Peyer's patch (tissue), 4 donors: Measurements from ENCODE around the gene FNIP2. TPM values are rescaled to one million over a fixed set of nuclear protein-coding genes. Genes with fewer than 3 reads are reported as not detected.
"Not testable (repeated sequence)": the region's sequence is repeated elsewhere in the genome, so short reads cannot be mapped to it uniquely, and the experiment has no call there.

Experiments used
- DNase-seq, 3 donors: peaks; one replicate each; pipeline ENCODE4 v3.0.0-alpha.2; 2017 to 2019
- H3K27ac ChIP-seq, 4 donors: fragments of 200-600 bp; sonication (generic); one replicate each; pipeline ENCODE4 v1.5.1; 2016 to 2019
- H3K27me3 ChIP-seq, 2 donors: fragments of 200-600 bp; sonication (generic); one replicate each; pipeline ENCODE4 v1.5.1; 2019
- H3K36me3 ChIP-seq, 3 donors: fragments of 200-600 bp; sonication (generic); one replicate each; pipeline ENCODE4 v1.5.1; 2016 to 2019
- H3K4me1 ChIP-seq, 4 donors: fragments of 200-600 bp; sonication (generic); one replicate each; pipeline ENCODE4 v1.5.1; 2016 to 2019
- H3K4me3 ChIP-seq, 4 donors: fragments of 200-600 bp; sonication (generic); 1 replicate in 3 of 4; 2 replicates in 1 of 4; pipeline ENCODE4 v1.5.1; 2016 to 2019; ENCODE audit warnings: mild to moderate bottlenecking in 1 of 4
- H3K9me3 ChIP-seq, 4 donors: fragments of 200-600 bp; sonication (generic); one replicate each; pipeline ENCODE4 v1.5.1; 2016 to 2019; ENCODE audit warnings: mild to moderate bottlenecking in 1 of 4
- POLR2A ChIP-seq, 2 donors: fragments of 450-650 bp; IDR thresholded peaks; one replicate each; pipeline ENCODE4 v1.5.1; 2017; ENCODE audit warnings: antibody characterized with exemption in 2 of 2, mild to moderate bottlenecking in 2 of 2, moderate library complexity in 2 of 2
- total RNA-seq, 4 donors: library from RNA; depleted of rRNA; stranded (reverse); fragments of >200 nt; gene quantifications; one replicate each; pipeline ENCODE4 v1.1.0, GENCODE V29; 2016
- TF ChIP-seq, protein P1 (sequence below), 6 experiments: fragments of 450-650 bp in 4 of 6; fragments of 200-600 bp in 2 of 6; sonication (generic) in 1 of 6; IDR thresholded peaks; one replicate each; pipeline ENCODE4 v1.5.1; 2017 to 2019; ENCODE audit warnings: antibody characterized with exemption in 6 of 6, mild to moderate bottlenecking in 3 of 6, moderate library complexity in 1 of 6

FNIP2 gene
- total RNA-seq, 4 donors from 2014 or later, result 31.9 to 40.8 (median 38.6) TPM

GRCh38 chr4:158823461-158823873, 54.6 kb downstream of the FNIP2 start:
- no peak for TF ChIP-seq POLR2A (IDR thresholded peaks at IDR 0.05)
- H3K4me3 ChIP-seq, result no peak overlapping the region
- no peaks in the 10 kb centered on the region for H3K27me3 ChIP-seq
- H3K4me1 ChIP-seq, result peaks cover 0 to 84% (median 8%) of the 10 kb centered on the region in 4 donors
- H3K36me3 ChIP-seq, result no peaks in the 10 kb centered on the region
- no peak overlapping the region for H3K27ac ChIP-seq
- H3K9me3 ChIP-seq, result no peaks in the 10 kb centered on the region
- no peak for DNase-seq

DNA sequence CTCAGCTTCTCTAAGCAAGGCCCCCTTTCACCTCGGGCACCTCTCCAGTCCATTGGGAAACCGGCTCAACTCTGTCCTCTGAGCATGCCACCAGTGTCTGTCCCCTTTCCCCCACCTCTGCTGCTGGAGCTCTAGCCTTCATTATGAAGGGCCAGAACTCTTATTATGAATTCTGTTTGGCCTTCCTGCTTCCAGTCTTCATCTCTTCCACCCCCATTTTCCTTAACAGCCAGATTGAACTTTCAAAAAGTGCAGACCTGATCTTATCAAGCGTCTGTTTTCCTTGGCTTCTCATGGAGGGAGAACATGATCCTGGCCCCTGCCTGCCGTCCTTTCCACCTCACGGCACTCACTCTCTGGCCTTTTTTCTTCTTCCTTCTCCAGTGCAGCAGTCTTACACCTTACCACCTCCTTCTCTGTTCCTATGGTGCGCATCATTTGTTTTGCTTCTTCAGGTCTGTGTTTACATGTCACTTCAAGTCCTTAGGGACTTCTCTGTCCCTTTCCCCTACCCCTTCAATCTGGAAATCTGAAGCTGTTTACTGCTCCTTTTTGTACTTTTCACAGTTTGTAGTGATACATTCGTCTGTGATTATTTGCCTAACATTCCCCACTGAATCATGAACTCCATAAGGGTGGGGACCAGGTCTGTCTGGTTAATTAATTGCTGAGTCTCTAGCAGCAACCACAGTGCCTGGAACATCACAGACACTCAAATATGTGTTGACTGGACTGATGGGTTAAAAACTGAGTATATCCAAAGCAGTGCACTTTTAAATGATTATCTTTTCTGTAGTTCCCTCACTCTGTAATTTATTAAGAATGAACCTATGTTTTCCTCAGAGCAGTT, 55.8 kb downstream of the FNIP2 start:
- no peak for DNase-seq
- H3K27ac ChIP-seq, result peak overlapping the region in 2 of 4 donors; percentile 10 to 32
- no peaks in the 10 kb centered on the region for H3K36me3 ChIP-seq
- H3K9me3 ChIP-seq, result no peaks in the 10 kb centered on the region
- H3K4me1 ChIP-seq, result peaks cover 0 to 73% (median 5%) of the 10 kb centered on the region in 4 donors
- H3K4me3 ChIP-seq, result no peak overlapping the region
- no peak for TF ChIP-seq POLR2A (IDR thresholded peaks at IDR 0.05)
- TF ChIP-seq, protein P1, sequence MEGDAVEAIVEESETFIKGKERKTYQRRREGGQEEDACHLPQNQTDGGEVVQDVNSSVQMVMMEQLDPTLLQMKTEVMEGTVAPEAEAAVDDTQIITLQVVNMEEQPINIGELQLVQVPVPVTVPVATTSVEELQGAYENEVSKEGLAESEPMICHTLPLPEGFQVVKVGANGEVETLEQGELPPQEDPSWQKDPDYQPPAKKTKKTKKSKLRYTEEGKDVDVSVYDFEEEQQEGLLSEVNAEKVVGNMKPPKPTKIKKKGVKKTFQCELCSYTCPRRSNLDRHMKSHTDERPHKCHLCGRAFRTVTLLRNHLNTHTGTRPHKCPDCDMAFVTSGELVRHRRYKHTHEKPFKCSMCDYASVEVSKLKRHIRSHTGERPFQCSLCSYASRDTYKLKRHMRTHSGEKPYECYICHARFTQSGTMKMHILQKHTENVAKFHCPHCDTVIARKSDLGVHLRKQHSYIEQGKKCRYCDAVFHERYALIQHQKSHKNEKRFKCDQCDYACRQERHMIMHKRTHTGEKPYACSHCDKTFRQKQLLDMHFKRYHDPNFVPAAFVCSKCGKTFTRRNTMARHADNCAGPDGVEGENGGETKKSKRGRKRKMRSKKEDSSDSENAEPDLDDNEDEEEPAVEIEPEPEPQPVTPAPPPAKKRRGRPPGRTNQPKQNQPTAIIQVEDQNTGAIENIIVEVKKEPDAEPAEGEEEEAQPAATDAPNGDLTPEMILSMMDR (IDR thresholded peaks at IDR 0.05), result no peak
- H3K27me3 ChIP-seq, result no peaks in the 10 kb centered on the region

GRCh38 chr4:158825433-158826036, 56.7 kb downstream of the FNIP2 start:
- H3K36me3 ChIP-seq, result no peaks in the 10 kb centered on the region
- peaks cover 0 to 66% (median 5%) of the 10 kb centered on the region in 4 donors for H3K4me1 ChIP-seq
- peak overlapping the region in 2 of 4 donors; percentile 32 to 72 for H3K27ac ChIP-seq
- TF ChIP-seq POLR2A (IDR thresholded peaks at IDR 0.05), result no peak
- TF ChIP-seq, protein P1 (IDR thresholded peaks at IDR 0.05), result no peak
- no peaks in the 10 kb centered on the region for H3K9me3 ChIP-seq
- no peaks in the 10 kb centered on the region for H3K27me3 ChIP-seq
- no peak for DNase-seq
- no peak overlapping the region for H3K4me3 ChIP-seq

- Histone ChIP-seq H3K4me1 (peaks cover 0 to 61% (median 5%) of the 10 kb centered on the region in 4 donors), H3K9me3 (no peaks in the 10 kb centered on the region)
- no peak for DNase-seq
These were observed 57.2 kb downstream of the FNIP2 start for GRCh38 chr4:158826057-158826456.

DNA sequence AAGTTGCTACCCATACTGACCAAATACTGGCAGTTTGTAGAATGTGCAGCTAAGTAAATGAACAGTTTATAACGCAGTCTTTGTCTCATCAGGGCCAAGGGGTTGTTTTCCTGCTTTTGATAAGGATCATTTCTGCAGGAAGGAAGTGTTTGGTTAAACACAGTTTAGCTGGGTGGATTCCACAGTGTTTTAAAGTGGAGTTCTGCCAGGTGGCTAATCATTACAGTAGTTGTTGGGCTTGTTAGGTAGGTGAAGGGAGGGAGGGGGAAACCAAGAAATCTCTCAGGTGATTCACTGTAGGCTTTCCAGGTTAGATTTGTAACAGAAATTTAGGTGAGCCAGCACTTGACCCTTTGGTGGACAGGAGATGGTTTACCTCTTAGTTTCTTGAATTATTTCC, 58.1 kb downstream of the FNIP2 start:
- Histone ChIP-seq H3K9me3 (no peaks in the 10 kb centered on the region), H3K36me3 (peaks cover 0 to 5% (median 0%) of the 10 kb centered on the region in 3 donors), H3K27ac (peak overlapping the region in 3 of 4 donors; percentile 30 to 72 (median 32)), H3K27me3 (no peaks in the 10 kb centered on the region), H3K4me3 (no peak overlapping the region), H3K4me1 (peaks cover 0 to 52% (median 5%) of the 10 kb centered on the region in 4 donors)
- TF ChIP-seq POLR2A (IDR thresholded peaks at IDR 0.05), result no peak
- TF ChIP-seq, protein P1 (IDR thresholded peaks at IDR 0.05), result no peak
- DNase-seq, result no peak

More at GRCh38 chr4:158826057-158826456, 57.2 kb downstream of the FNIP2 start:
- Histone ChIP-seq H3K36me3 (no peaks in the 10 kb centered on the region), H3K27ac (peak overlapping the region in 2 of 4 donors; percentile 32 to 72), H3K27me3 (no peaks in the 10 kb centered on the region), H3K4me3 (no peak overlapping the region)
- TF ChIP-seq, protein P1 (IDR thresholded peaks at IDR 0.05), result no peak
- no peak for TF ChIP-seq POLR2A (IDR thresholded peaks at IDR 0.05)

GRCh38 chr4:158827543-158827981, 58.7 kb downstream of the FNIP2 start:
- Histone ChIP-seq H3K4me1 (peaks cover 0 to 52% (median 5%) of the 10 kb centered on the region in 4 donors), H3K27me3 (no peaks in the 10 kb centered on the region), H3K27ac (peak overlapping the region in 3 of 4 donors; percentile 30 to 72 (median 32)), H3K36me3 (peaks cover 0 to 10% (median 0%) of the 10 kb centered on the region in 3 donors), H3K4me3 (no peak overlapping the region), H3K9me3 (no peaks in the 10 kb centered on the region)
- DNase-seq, result no peak
- no peak for TF ChIP-seq POLR2A (IDR thresholded peaks at IDR 0.05)
- TF ChIP-seq, protein P1 (IDR thresholded peaks at IDR 0.05), result no peak

DNA sequence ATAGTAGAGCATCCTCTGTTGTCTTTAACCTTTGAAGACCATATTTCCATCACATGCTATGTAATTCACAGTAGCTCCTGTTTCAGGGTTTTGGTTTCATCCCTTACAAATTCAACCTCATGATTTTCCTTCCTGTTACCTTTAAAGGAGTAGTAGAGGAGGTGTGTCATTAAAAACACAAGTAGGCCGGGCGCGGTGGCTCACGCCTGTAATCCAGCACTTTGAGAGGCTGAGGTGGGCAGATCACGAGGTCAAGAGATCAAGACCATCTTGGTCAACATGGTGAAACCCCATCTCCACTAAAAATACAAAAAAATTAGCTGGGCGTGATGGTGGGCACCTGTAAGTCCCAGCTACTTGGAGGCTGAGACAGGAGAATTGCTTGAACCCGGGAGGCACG, 59.3 kb downstream of the FNIP2 start:
- H3K4me3 ChIP-seq, H3K27me3 ChIP-seq, H3K9me3 ChIP-seq, DNase-seq: not testable (repeated sequence)
- Histone ChIP-seq H3K4me1 (peaks cover 0 to 52% (median 5%) of the 10 kb centered on the region in 4 donors), H3K36me3 (peaks cover 0 to 16% (median 0%) of the 10 kb centered on the region in 3 donors), H3K27ac (peak overlapping the region in 1 of 4 donors; percentile 72)
